Keratinocyte (primary cell): ENCODE data around the gene TALDO1. TPM values are rescaled to one million over a fixed set of nuclear protein-coding genes. Genes with fewer than 3 reads are reported as not detected.

Experiments used
- DNase-seq: peaks from one replicate; pipeline ENCODE4 v3.0.0-alpha.2; 2011; ENCODE audit warnings: low read depth, missing footprints, low spot score
- FAIRE-seq: peaks from 2 replicates; lab custom pipeline; 2011; peaks lifted over from hg19 to GRCh38; lab: Jason Lieb, UNC
- H2AFZ ChIP-seq: 2 replicates; pipeline ENCODE4 v1.6.0; 2012; ENCODE audit warnings: low read length, control low read depth, inconsistent platforms; ENCODE audit not compliant: control insufficient read depth
- H3K27ac ChIP-seq: 2 replicates; pipeline ENCODE4 v1.5.1; 2011; ENCODE audit warnings: low read length; ENCODE audit not compliant: control insufficient read depth, insufficient read depth
- H3K27me3 ChIP-seq: 3 replicates; pipeline ENCODE4 v1.6.0; 2011; ENCODE audit warnings: low read length; ENCODE audit not compliant: control insufficient read depth, insufficient read depth; ENCODE audit errors: extremely low read depth
- H3K36me3 ChIP-seq, 2 experiments: 2 replicates in 1 of 2; 3 replicates in 1 of 2; pipeline ENCODE4 v1.5.1; 2011; ENCODE audit warnings: low read length in 2 of 2, mild to moderate bottlenecking in 1 of 2; ENCODE audit not compliant: control insufficient read depth in 2 of 2, insufficient read depth in 2 of 2; ENCODE audit errors: extremely low read depth in 1 of 2
- H3K4me1 ChIP-seq: 3 replicates; pipeline ENCODE4 v1.5.1; 2011; ENCODE audit warnings: low read length; ENCODE audit not compliant: control insufficient read depth, insufficient read depth; ENCODE audit errors: extremely low read depth
- H3K4me2 ChIP-seq: 3 replicates; pipeline ENCODE4 v1.6.0; 2011; ENCODE audit warnings: low read depth, low read length; ENCODE audit not compliant: control insufficient read depth, insufficient read depth; ENCODE audit errors: extremely low read depth
- H3K4me3 ChIP-seq, 3 experiments: fragments of 200-600 bp in 1 of 3; sonication (generic) in 1 of 3; 2 replicates in 2 of 3; 3 replicates in 1 of 3; pipeline ENCODE4 v1.5.1; 2011 to 2016; ENCODE audit warnings: low read length in 3 of 3, mild to moderate bottlenecking in 3 of 3, control low read depth in 2 of 3, inconsistent platforms in 1 of 3, low read depth in 1 of 3, mixed read lengths in 1 of 3, mixed run types in 1 of 3, moderate library complexity in 1 of 3; ENCODE audit not compliant: control insufficient read depth in 2 of 3, insufficient read depth in 2 of 3; ENCODE audit errors: extremely low read depth in 1 of 3
- H3K79me2 ChIP-seq: 2 replicates; pipeline ENCODE4 v1.6.0; 2012; ENCODE audit warnings: low read length; ENCODE audit not compliant: control insufficient read depth, insufficient read depth
- H3K9ac ChIP-seq: 3 replicates; pipeline ENCODE4 v1.6.0; 2011; ENCODE audit warnings: low read length; ENCODE audit not compliant: control insufficient read depth, insufficient read depth; ENCODE audit errors: extremely low read depth
- H3K9me1 ChIP-seq: 3 replicates; pipeline ENCODE4 v1.6.0; 2011; ENCODE audit warnings: low read length; ENCODE audit not compliant: control insufficient read depth, insufficient read depth; ENCODE audit errors: extremely low read depth
- H3K9me3 ChIP-seq: 2 replicates; pipeline ENCODE4 v1.5.1; 2012; ENCODE audit warnings: low read depth, low read length; ENCODE audit not compliant: control insufficient read depth
- H4K20me1 ChIP-seq: 3 replicates; pipeline ENCODE4 v1.6.0; 2011; ENCODE audit warnings: low read length; ENCODE audit not compliant: control insufficient read depth, insufficient read depth; ENCODE audit errors: extremely low read depth
- EZH2 ChIP-seq: IDR thresholded peaks from one replicate; pipeline ENCODE4 v1.6.1; 2012; ENCODE audit warnings: inconsistent platforms, mild to moderate bottlenecking, low read length, moderate library complexity
- dilution Hi-C: fragments of 300-500 bp; cut with MboI; formaldehyde crosslinking; loops from one replicate; pipeline ENCODE4 v1.7.0; 2020; ENCODE audit warnings: low sequenced_read_pairs; ENCODE audit not compliant: extremely low pct_ligation_motif_present
- polyA plus RNA-seq, 5 experiments: library from polyadenylated mRNA; depleted of rRNA in 3 of 5; stranded (reverse) in 3 of 5; stranded (forward) in 1 of 5; unstranded in 1 of 5; fragments of >200 nt; gene quantifications; 1 replicate in 1 of 5; 2 replicates in 3 of 5; 3 replicates in 1 of 5; pipeline versions ENCODE4 v1.2.1 to v1.2.3, GENCODE V29; 2011 to 2012; ENCODE audit warnings: missing spikeins in 2 of 5, low read depth in 1 of 5, low replicate concordance in 1 of 5
- TF ChIP-seq, protein P1 (sequence below), 3 experiments: IDR thresholded peaks in 1 of 3; conservative IDR thresholded peaks in 1 of 3; optimal IDR thresholded peaks in 1 of 3; 2 replicates in 2 of 3; 3 replicates in 1 of 3; pipeline versions ENCODE3 to v1.5.1; 2011; ENCODE audit warnings: low read length in 3 of 3, mild to moderate bottlenecking in 3 of 3, moderate library complexity in 2 of 3, control low read depth in 1 of 3, inconsistent platforms in 1 of 3; ENCODE audit not compliant: insufficient read depth in 2 of 3; ENCODE audit errors: extremely low read depth in 1 of 3

TALDO1 gene
- polyA plus RNA-seq, 1 donor (not counting 4 experiments of a cell fraction or from before 2014, with no cell fraction given): 162 TPM

DNA sequence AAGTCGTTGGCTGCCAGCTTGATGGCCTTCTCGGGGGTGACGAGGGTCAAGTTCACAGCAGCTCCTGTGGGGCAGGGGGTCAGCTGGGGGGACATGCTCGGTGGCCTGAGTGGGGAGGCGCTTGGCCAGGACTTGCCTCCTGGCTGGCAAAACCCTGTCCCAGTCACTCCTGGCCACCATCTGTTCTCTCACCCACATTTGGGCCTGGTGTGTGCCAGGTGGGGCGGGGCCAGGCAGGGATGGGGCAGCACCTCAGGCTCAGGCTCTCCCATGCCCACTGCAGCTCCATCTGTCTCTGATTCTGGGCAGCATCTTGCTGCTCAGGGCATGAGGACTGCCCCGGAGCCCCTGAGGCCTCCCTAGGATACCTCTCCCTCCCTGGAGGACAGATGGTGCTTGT, 46.3 kb downstream of the TALDO1 start:
- Histone ChIP-seq H4K20me1 (no peaks in the 10 kb centered on the region), H3K9me1 (no peaks in the 10 kb centered on the region), H3K9me3 (no peaks in the 10 kb centered on the region), H3K27me3 (peaks cover 8% of the 10 kb centered on the region), H3K79me2 (no peaks in the 10 kb centered on the region), H3K4me3 (no peak overlapping the region), H3K4me2 (no peak overlapping the region), H3K4me1 (peaks cover 17% of the 10 kb centered on the region), H2AFZ (no peak overlapping the region), H3K9ac (no peak overlapping the region), H3K36me3 (peaks cover 8 to 11% of the 10 kb centered on the region in 2 experiments), H3K27ac (no peak overlapping the region)
- TF ChIP-seq, protein P1, sequence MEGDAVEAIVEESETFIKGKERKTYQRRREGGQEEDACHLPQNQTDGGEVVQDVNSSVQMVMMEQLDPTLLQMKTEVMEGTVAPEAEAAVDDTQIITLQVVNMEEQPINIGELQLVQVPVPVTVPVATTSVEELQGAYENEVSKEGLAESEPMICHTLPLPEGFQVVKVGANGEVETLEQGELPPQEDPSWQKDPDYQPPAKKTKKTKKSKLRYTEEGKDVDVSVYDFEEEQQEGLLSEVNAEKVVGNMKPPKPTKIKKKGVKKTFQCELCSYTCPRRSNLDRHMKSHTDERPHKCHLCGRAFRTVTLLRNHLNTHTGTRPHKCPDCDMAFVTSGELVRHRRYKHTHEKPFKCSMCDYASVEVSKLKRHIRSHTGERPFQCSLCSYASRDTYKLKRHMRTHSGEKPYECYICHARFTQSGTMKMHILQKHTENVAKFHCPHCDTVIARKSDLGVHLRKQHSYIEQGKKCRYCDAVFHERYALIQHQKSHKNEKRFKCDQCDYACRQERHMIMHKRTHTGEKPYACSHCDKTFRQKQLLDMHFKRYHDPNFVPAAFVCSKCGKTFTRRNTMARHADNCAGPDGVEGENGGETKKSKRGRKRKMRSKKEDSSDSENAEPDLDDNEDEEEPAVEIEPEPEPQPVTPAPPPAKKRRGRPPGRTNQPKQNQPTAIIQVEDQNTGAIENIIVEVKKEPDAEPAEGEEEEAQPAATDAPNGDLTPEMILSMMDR (optimal IDR thresholded peaks at IDR 0.05 in 1 of 3, IDR thresholded peaks at IDR 0.05 in 1 of 3, conservative IDR thresholded peaks at IDR 0.05 in 1 of 3; ENCODE audit: extremely low read depth in 1 of 3, insufficient read depth in 2 of 3, low read length in 3 of 3): no peak
- no peak for TF ChIP-seq EZH2
- dilution Hi-C loops: no loop called here
- DNase-seq: no peak
- no peak for FAIRE-seq

- FAIRE-seq (no peak), DNase-seq (no peak)
- no peak overlapping the region for H3K27ac ChIP-seq
- H3K4me2 ChIP-seq: peak overlapping the region; percentile 96
- H3K36me3 ChIP-seq: peaks cover 8 to 11% of the 10 kb centered on the region in 2 experiments
- H3K4me3 ChIP-seq: no peak overlapping the region
- no peaks in the 10 kb centered on the region for H3K9me3 ChIP-seq
- no peaks in the 10 kb centered on the region for H4K20me1 ChIP-seq
- peaks cover 17% of the 10 kb centered on the region for H3K4me1 ChIP-seq
- no peaks in the 10 kb centered on the region for H3K9me1 ChIP-seq
- H3K79me2 ChIP-seq: no peaks in the 10 kb centered on the region
- H3K9ac ChIP-seq: no peak overlapping the region
- dilution Hi-C loops: no loop called here
- peaks cover 2% of the 10 kb centered on the region for H3K27me3 ChIP-seq
- H2AFZ ChIP-seq: no peak overlapping the region
- TF ChIP-seq, protein P1 (optimal IDR thresholded peaks at IDR 0.05 in 1 of 3, IDR thresholded peaks at IDR 0.05 in 1 of 3, conservative IDR thresholded peaks at IDR 0.05 in 1 of 3; ENCODE audit: extremely low read depth in 1 of 3, insufficient read depth in 2 of 3, low read length in 3 of 3): no peak
- no peak for TF ChIP-seq EZH2
These were observed 46.9 kb downstream of the TALDO1 start for GRCh38 chr11:794013-794765.
